ENCODE data around the gene TLR9. TPM values are rescaled to one million over a fixed set of nuclear protein-coding genes. Genes with fewer than 3 reads are reported as not detected.
A peak's percentile ranks its signal among the peaks of the same experiment; 100 is the strongest.

TLR9 gene
- total RNA-seq, 1 experiment from 2014 or later = not detected

- no peak for DNase-seq (ENCODE audit: low spot score)
These were observed 7.0 kb upstream of the TLR9 start for GRCh38 chr3:52232279-52233107.

DNA sequence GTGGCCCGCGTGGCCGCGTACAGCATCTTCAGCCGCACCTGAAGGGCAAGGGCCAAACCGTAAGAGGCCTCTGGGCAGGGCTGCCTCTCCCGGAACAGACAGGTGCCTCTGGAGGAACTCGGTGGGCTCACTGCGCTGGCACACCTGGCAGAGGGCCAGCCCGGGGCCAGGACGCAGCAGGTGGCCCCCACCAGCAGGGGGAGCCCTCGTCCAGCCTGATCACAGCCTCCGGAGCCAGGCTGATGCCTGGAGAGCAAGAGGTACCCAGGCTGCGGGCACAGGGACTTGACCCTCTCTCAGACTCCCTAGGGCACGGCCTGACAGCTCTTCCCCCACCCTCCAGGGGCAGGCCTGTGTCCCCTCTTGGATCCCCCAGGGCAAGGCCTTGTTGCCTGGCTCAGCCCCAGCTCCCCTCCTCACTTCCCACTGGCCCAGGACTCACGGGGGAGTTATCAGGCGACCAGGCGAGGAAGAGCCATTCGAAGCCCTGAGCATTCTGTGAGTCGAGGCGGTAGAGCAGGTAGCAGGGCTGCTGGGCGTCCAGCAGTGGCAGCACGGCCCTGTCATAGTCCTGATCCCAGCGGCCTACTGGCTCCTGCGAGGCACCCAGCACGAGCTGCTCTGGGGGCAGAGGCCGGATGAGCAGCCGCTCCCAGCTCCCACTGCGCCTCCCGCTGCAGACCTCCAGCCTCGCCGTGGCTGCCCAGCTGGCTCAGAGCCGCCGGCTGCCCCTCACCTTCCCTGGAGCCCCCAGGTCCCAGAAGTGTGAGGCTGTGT is 6.2 kb upstream of the TLR9 start:
- DNase-seq (ENCODE audit: low spot score) = peak; percentile 29

- no peak for DNase-seq (ENCODE audit: low spot score)
These were observed 5.5 kb upstream of the TLR9 start for GRCh38 chr3:52230889-52231499.

DNA sequence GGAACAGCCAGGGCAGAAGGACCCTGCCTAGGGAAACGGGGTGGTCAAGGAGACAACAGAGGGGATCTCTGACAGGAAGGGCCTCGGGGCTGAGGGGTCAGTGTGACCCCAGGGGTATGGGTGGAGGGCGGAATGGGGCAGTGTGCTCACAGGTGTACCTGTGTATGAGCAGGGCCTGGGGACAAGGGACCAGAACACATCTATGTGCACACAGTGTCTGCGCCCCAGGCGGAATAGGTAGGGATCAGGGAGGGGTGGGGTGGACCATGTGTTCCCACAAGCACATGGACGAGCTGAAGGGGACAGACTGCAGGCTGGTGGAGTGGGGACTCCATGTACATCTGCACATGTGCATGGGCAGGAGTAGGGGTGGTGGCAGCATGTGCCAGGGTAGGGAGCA is 5.0 kb upstream of the TLR9 start:
- DNase-seq (ENCODE audit: low spot score) = no peak

GRCh38 chr3:52229656-52230055 is 4.2 kb upstream of the TLR9 start:
- DNase-seq (ENCODE audit: low spot score) = no peak

DNA sequence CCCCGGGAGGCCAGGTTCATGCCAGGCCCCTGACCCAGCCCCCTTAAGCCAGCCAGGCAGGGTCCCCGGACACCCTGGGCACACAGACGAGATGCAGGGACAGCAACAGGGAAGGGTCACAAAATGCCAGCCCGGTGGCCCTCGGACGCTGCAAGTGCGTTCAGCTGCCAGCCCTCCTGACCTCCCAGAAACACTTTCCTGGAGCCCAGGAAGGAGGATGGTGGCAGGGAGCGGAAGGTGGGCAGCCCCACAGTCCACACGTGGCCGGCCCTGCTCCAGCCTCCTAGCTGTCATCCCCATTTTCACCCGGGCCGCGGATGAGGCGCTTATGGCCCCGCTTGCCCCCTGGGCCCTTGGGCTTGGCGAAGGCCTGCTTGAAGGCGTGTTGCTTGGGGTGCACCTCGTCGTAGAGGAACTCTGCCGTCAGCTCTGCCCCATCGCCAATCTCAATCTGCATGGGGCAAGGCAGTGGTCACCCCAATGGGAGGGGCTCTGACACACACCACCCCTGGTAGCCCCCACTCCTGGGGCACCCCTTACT is 3.4 kb upstream of the TLR9 start:
- DNase-seq (ENCODE audit: low spot score) = no peak

DNA sequence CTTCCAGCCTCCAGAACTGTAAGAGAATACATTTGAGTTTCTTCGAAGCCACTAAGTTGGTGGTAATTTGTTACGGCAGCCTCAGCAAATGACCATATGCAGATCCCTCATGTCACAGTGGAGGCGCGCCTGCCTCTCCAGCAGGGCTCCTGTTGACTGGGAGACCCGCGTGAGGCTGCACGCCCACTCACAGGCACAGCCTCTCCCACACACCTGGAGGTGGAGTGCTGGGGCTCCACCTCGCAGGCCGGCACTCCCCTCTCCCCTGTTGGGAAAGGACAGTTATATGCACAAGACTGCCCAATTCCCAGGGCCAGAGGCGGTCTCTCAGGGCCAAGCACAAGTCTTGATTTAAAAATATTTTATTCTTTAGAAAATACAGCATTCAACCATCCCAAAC is 2.8 kb upstream of the TLR9 start:
- no peak for DNase-seq (ENCODE audit: low spot score)

DNA sequence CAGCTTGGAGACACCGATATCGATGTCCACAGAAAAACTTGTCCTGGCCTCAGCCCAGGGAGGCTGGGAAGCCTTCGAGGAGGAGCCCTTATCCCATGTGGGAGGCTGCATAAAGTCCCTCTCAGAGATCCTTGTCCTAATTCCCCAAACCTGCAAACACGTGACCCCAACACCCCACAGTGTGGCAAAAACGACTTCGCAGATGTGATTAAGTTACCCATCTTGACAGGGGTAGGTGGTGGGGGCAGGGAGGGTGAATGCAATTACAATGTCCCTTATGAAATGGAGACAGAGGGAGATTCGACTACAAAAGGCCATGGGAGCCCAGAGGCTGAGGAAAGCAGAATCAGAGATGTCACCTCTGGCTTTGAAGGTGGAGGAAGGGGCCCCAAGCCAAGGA is 2.3 kb upstream of the TLR9 start:
- DNase-seq (ENCODE audit: low spot score) = no peak

DNA sequence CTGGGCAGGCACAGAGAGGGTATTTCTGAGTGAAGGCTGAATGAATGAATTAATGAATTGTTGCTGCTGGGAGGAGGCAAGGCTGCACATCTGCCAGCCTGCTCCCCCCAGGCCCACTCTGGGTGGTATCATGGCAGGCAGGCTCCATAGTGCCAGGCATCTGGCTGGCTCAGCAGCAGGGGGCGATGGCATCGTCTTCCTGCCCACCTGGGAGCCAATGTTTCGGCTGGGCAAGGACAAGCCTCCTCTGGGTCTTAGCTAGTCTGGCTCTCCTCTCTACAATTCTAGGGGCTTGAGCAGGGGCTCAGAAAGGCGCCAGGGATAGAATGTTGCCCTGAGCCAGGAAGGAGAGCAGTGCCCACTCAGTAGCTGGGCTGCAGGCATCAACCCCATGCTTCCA is 1.7 kb upstream of the TLR9 start:
- no peak for DNase-seq (ENCODE audit: low spot score)

DNA sequence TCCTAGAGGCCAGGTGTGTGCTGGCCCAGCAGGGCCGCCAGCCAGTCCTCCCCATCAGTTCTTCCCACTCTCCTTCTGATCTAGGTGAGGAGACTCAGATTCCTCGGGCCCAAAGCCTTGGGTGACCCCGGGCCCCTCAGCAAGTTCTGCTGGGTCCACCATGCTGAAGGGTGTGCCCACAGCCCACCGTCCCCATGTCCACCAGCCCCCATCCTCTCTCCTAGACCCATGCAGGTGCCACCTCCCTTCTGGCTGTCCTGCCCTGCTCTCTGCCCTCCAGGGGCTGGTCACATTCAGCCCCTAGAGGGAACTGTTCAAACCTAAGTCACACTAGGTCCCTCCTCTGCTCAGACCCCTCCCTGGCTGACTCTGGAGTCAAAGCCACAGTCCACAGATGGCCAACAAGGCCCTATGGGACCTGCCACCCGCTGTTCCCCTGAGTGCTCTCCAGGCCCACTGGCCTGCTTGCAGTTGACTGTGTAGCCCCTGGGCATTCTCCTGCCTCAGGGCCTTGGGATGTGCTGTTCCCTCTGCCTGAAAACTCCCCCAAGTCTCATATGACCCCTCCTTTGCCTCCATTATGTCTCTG is 878 bp upstream of the TLR9 start:
- no peak for DNase-seq (ENCODE audit: low spot score)

DNA sequence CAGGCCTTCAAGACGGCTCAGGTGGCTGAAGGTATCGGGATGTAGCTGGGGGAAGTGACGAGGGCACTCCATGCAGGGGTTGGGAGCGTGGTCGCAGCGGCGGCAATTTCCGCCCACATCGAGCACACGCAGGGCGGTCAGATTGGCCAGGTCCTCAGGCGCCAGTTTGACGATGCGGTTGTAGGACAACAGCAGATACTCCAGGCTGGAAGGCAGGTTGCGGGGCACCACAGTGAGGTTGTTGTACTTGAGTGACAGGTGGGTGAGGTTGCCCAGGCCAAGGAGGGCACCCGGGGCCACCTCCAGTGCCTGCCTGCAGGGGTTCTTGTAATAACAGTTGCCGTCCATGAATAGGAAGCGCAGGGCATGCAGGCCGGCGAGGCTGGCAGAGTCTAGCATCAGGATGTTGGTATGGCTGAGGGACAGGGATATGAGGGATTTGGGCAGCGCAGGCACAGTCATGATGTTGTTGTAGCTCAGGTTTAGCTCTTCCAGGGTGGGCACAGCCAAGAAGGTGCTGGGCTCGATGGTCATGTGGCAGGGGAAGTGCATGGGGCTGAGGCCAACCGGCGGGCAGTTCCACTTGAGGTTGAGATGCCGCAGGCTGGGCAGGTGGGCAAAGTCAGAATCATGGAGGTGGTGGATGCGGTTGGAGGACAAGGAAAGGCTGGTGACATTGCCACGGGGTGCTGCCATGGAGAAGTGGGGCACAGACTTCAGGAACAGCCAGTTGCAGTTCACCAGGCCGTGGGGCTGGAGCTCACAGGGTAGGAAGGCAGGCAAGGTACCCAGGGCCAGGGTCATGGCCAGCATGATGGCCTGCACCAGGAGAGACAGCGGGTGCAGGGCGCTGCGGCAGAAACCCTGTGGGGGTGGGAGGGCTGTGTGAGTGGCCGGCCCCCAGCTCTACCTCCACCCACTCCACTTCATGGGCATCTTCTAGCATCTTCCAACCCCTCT is 1.7 kb downstream of the TLR9 start:
- no peak for DNase-seq (ENCODE audit: low spot score)

GRCh38 chr3:52222319-52223221 is 2.9 kb downstream of the TLR9 start:
- DNase-seq (ENCODE audit: low spot score) = no peak

GRCh38 chr3:52221563-52222318 is 3.7 kb downstream of the TLR9 start:
- no peak for DNase-seq (ENCODE audit: low spot score)

DNA sequence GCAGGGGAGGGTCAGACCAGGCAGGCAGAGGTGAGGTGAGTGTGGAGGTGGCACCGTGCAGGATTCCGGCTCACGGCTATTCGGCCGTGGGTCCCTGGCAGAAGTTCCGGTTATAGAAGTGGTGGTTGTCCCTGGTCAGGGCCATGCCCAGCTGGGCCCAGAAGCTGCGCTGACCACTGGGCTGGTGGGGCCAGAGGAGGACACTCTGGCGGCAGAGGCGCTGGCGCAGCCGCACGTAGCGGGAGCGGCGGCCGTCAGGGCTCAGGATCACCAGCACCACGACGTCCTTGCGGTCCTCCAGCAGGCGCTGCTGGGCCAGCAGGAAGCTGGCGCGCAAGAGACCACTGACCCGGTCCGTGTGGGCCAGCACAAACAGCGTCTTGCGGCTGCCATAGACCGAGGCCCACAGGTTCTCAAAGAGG is 4.3 kb downstream of the TLR9 start:
- DNase-seq (ENCODE audit: low spot score) = no peak

GRCh38 chr3:52220380-52221026 is 4.9 kb downstream of the TLR9 start:
- DNase-seq (ENCODE audit: low spot score) = peak; percentile 47

DNA sequence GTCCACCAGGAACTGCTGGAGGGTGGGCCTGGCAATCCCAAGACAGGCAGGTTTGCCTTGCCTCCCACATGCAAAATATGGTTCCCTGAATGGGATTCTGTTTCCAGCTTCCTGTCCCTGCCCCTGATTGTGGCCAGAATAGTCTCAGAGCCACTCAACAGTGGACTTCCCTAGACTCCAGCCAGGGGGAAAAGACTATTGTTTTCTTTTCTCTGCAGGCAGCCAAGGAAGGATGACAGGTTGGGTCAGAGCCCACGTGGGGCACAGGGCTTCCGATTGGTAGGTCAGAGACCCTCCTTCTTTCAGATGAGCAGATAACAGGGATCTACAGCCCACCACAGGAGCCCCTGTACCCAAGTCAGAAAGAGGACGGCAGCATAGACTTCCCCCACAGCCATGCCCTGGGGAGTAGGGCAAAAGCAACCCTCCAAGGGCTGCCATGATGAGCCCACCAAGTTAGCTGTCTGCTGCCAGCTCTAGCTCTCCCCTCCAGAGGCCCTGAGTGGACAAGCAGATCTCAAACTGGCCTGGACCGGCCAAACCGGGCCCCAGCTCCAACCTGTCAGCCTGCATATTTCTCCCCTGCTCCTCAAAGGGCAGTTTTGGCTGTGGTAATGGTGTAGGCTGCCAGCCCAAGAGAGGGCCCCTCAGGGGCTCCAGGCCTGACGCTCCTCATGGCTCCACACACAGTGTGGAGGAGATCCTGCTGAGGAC is 6.4 kb downstream of the TLR9 start:
- no peak for DNase-seq (ENCODE audit: low spot score)

DNA sequence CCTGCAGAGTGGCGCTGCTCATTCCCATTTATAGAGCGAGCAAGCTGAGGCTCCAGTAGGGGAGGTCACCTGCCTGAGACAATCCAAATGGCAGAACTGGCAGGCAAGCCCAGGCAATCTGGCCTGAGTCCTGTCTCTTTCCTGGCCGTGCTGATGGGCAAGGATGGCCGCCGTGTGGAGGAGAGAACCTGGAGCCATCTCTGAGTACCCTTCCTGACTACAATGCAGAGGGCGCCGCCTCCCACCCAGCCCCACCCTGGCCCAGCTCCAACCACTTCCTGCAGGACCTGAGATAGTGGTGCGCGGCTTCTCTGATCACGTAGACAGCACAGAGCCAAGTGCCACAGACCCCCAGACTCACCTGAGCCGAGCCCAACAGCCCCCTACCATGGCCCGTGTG is 7.0 kb downstream of the TLR9 start:
- DNase-seq (ENCODE audit: low spot score) = no peak

GRCh38 chr3:52218026-52218425 is 7.4 kb downstream of the TLR9 start:
- no peak for DNase-seq (ENCODE audit: low spot score)

Data from H4 (cell line).